ENCODE data around the gene ZNF274.
"Not testable (repeated sequence)": the region's sequence is repeated elsewhere in the genome, so short reads cannot be mapped to it uniquely, and the experiment has no call there.

The ZNF274 gene

GRCh38 chr19:58243351-58243750 is 60.5 kb downstream of the ZNF274 start:
- no peak overlapping the region for H3K4me3 ChIP-seq (ENCODE audit: low read length)
- TF ChIP-seq EZH2phosphoT487 (IDR thresholded peaks at IDR 0.05; ENCODE audit: low read depth) (no peak), CTCF (IDR thresholded peaks at IDR 0.05; ENCODE audit: low read depth, low read length) (no peak)
- no peaks in the 10 kb centered on the region for H3K4me1 ChIP-seq (ENCODE audit: low read length)

GRCh38 chr19:58248886-58249285 is 66.0 kb downstream of the ZNF274 start:
- Histone ChIP-seq H3K79me2 (ENCODE audit: low read length) (no peaks in the 10 kb centered on the region), H3K27ac (ENCODE audit: low read length) (no peak overlapping the region), H3K36me3 (replicated peaks; ENCODE audit: low read depth, low read length) (peaks cover 98% of the 10 kb centered on the region), H3K9ac (ENCODE audit: low read length) (no peak overlapping the region), H4K20me1 (ENCODE audit: insufficient read depth, low read length) (no peaks in the 10 kb centered on the region), H3K9me3 (ENCODE audit: insufficient read depth, low read length) (peaks cover 68% of the 10 kb centered on the region), H3K4me3 (ENCODE audit: low read length) (no peak overlapping the region), H3K4me2 (ENCODE audit: low read length) (no peak overlapping the region), H2AFZ (ENCODE audit: low read depth, low read length) (no peak overlapping the region), H3K27me3 (ENCODE audit: low read depth, low read length) (no peaks in the 10 kb centered on the region), H3K4me1 (ENCODE audit: low read length) (no peaks in the 10 kb centered on the region)
- no peak for TF ChIP-seq EZH2phosphoT487 (IDR thresholded peaks at IDR 0.05; ENCODE audit: low read depth)
- TF ChIP-seq CTCF (IDR thresholded peaks at IDR 0.05; ENCODE audit: low read depth, low read length) = no peak

More at GRCh38 chr19:58243351-58243750, 60.5 kb downstream of the ZNF274 start:
- no peaks in the 10 kb centered on the region for H3K27me3 ChIP-seq (ENCODE audit: low read depth, low read length)
- no peak overlapping the region for H3K4me2 ChIP-seq (ENCODE audit: low read length)
- no peak overlapping the region for H2AFZ ChIP-seq (ENCODE audit: low read depth, low read length)
- no peak overlapping the region for H3K27ac ChIP-seq (ENCODE audit: low read length)
- peaks cover 20% of the 10 kb centered on the region for H3K9me3 ChIP-seq (ENCODE audit: insufficient read depth, low read length)
- no peaks in the 10 kb centered on the region for H3K79me2 ChIP-seq (ENCODE audit: low read length)
- H3K9ac ChIP-seq (ENCODE audit: low read length) = no peak overlapping the region
- H4K20me1 ChIP-seq (ENCODE audit: insufficient read depth, low read length) = no peaks in the 10 kb centered on the region
- H3K36me3 ChIP-seq (replicated peaks; ENCODE audit: low read depth, low read length) = peaks cover 92% of the 10 kb centered on the region

GRCh38 chr19:58252102-58252685 is 69.3 kb downstream of the ZNF274 start:
- Histone ChIP-seq H2AFZ (ENCODE audit: low read depth, low read length) (no peak overlapping the region), H3K79me2 (ENCODE audit: low read length) (no peaks in the 10 kb centered on the region), H3K4me1 (ENCODE audit: low read length) (no peaks in the 10 kb centered on the region), H3K27me3 (ENCODE audit: low read depth, low read length) (no peaks in the 10 kb centered on the region), H3K4me3 (ENCODE audit: low read length) (no peak overlapping the region), H3K27ac (ENCODE audit: low read length) (no peak overlapping the region), H3K9ac (ENCODE audit: low read length) (no peak overlapping the region), H4K20me1 (ENCODE audit: insufficient read depth, low read length) (no peaks in the 10 kb centered on the region), H3K9me3 (ENCODE audit: insufficient read depth, low read length) (peaks cover 79% of the 10 kb centered on the region), H3K36me3 (replicated peaks; ENCODE audit: low read depth, low read length) (peaks cover 91% of the 10 kb centered on the region), H3K4me2 (ENCODE audit: low read length) (no peak overlapping the region)
- no peak for TF ChIP-seq EZH2phosphoT487 (IDR thresholded peaks at IDR 0.05; ENCODE audit: low read depth)
- no peak for TF ChIP-seq CTCF (IDR thresholded peaks at IDR 0.05; ENCODE audit: low read depth, low read length)

- H3K27ac ChIP-seq (ENCODE audit: low read length); H3K4me2 ChIP-seq (ENCODE audit: low read length); H3K27me3 ChIP-seq (ENCODE audit: low read depth, low read length); H3K4me3 ChIP-seq (ENCODE audit: low read length); H4K20me1 ChIP-seq (ENCODE audit: insufficient read depth, low read length); H3K9ac ChIP-seq (ENCODE audit: low read length); H2AFZ ChIP-seq (ENCODE audit: low read depth, low read length); H3K4me1 ChIP-seq (ENCODE audit: low read length); H3K79me2 ChIP-seq (ENCODE audit: low read length): not testable (repeated sequence)
- Histone ChIP-seq H3K36me3 (replicated peaks; ENCODE audit: low read depth, low read length) (peaks cover 92% of the 10 kb centered on the region), H3K9me3 (ENCODE audit: insufficient read depth, low read length) (peaks cover 85% of the 10 kb centered on the region)
Measured at GRCh38 chr19:58258259-58258658, 75.4 kb downstream of the ZNF274 start.

Data from OCI-LY3 (cell line).